Naive B cell (primary cell): ENCODE measurements around the gene TCF12. TPM values are rescaled to one million over a fixed set of nuclear protein-coding genes. Genes with fewer than 3 reads are reported as not detected.

Experiments
- ATAC-seq, 2 donors: fragments of 150-1000 bp; cut with Tn5 transposase; 2 replicates each; pipeline ENCODE4 v1.10.0; 2021; ENCODE audit warnings: low read depth in 2 of 2, mild to moderate bottlenecking in 2 of 2, moderate library complexity in 2 of 2
- DNase-seq: peaks from one replicate; pipeline ENCODE4 v3.0.0; 2022
- H3K27ac Mint-ChIP-seq, 6 donors: one replicate each; pipeline ENCODE4 v1.8.0; 2020 to 2022; ENCODE audit warnings: mild to moderate bottlenecking in 6 of 6, mixed read lengths in 6 of 6, moderate library complexity in 5 of 6, inconsistent platforms in 2 of 6
- H3K27me3 Mint-ChIP-seq, 3 donors: one replicate each; pipeline ENCODE4 v1.8.0; 2021 to 2022; ENCODE audit warnings: mixed read lengths in 3 of 3, mild to moderate bottlenecking in 1 of 3
- H3K36me3 Mint-ChIP-seq, 2 donors: one replicate each; pipeline ENCODE4 v1.8.0; 2020 to 2022; ENCODE audit warnings: mixed read lengths in 2 of 2, inconsistent platforms in 1 of 2, mild to moderate bottlenecking in 1 of 2
- H3K4me1 Mint-ChIP-seq, 3 donors: one replicate each; pipeline ENCODE4 v1.8.0; 2020 to 2022; ENCODE audit warnings: mixed read lengths in 3 of 3, inconsistent platforms in 1 of 3, mild to moderate bottlenecking in 1 of 3, moderate library complexity in 1 of 3
- H3K4me3 Mint-ChIP-seq, 8 donors: one replicate each; pipeline ENCODE4 v1.8.0; 2020 to 2022; ENCODE audit warnings: mild to moderate bottlenecking in 8 of 8, mixed read lengths in 8 of 8, moderate library complexity in 8 of 8, inconsistent platforms in 2 of 8
- H3K9me3 Mint-ChIP-seq, 7 donors: one replicate each; pipeline ENCODE4 v1.8.0; 2020 to 2022; ENCODE audit warnings: mixed read lengths in 7 of 7, mild to moderate bottlenecking in 5 of 7, inconsistent platforms in 2 of 7, moderate library complexity in 1 of 7
- polyA plus RNA-seq, 6 donors: library from polyadenylated mRNA; unstranded; fragments of 300-500 nt; fragmentation: Illumina TruSeq; gene quantifications; one replicate each; pipeline ENCODE4 v1.2.3, GENCODE V29; 2021; ENCODE audit warnings: low read depth in 6 of 6

TCF12 gene
- polyA plus RNA-seq, 6 donors from 2014 or later: 42.0 to 70.9 (median 56.1) TPM

GRCh38 chr15:57327985-57328471 is 409.6 kb downstream of the TCF12 start:
- H3K36me3 Mint-ChIP-seq: no peaks in the 10 kb centered on the region
- H3K27me3 Mint-ChIP-seq: peaks cover 0 to 10% (median 0%) of the 10 kb centered on the region in 3 donors
- no peak overlapping the region for H3K27ac Mint-ChIP-seq
- ATAC-seq (no peak), DNase-seq (no peak)
- no peaks in the 10 kb centered on the region for H3K9me3 Mint-ChIP-seq
- H3K4me1 Mint-ChIP-seq: peaks cover 18 to 24% (median 19%) of the 10 kb centered on the region in 3 donors
- H3K4me3 Mint-ChIP-seq: no peak overlapping the region

- ATAC-seq (no peak), DNase-seq (no peak)
- Mint-ChIP-seq H3K27ac (no peak overlapping the region), H3K36me3 (no peaks in the 10 kb centered on the region), H3K27me3 (peaks cover 0 to 10% (median 0%) of the 10 kb centered on the region in 3 donors), H3K4me3 (no peak overlapping the region), H3K9me3 (no peaks in the 10 kb centered on the region), H3K4me1 (peaks cover 15 to 21% (median 18%) of the 10 kb centered on the region in 3 donors)
These were observed 410.0 kb downstream of the TCF12 start for GRCh38 chr15:57328479-57328878.

GRCh38 chr15:57328897-57329296 is 410.5 kb downstream of the TCF12 start:
- ATAC-seq (no peak), DNase-seq (no peak)
- peaks cover 15 to 18% (median 15%) of the 10 kb centered on the region in 3 donors for H3K4me1 Mint-ChIP-seq
- no peaks in the 10 kb centered on the region for H3K36me3 Mint-ChIP-seq
- H3K4me3 Mint-ChIP-seq: no peak overlapping the region
- H3K27me3 Mint-ChIP-seq: peaks cover 0 to 10% (median 1%) of the 10 kb centered on the region in 3 donors
- H3K9me3 Mint-ChIP-seq: no peaks in the 10 kb centered on the region
- H3K27ac Mint-ChIP-seq: peak overlapping the region in 2 of 6 donors; percentile 21 to 62

GRCh38 chr15:57329582-57330367 is 411.3 kb downstream of the TCF12 start:
- H3K27ac Mint-ChIP-seq: peak overlapping the region in 4 of 6 donors; percentile 16 to 83 (median 30)
- peaks cover 14 to 17% (median 15%) of the 10 kb centered on the region in 3 donors for H3K4me1 Mint-ChIP-seq
- H3K9me3 Mint-ChIP-seq: no peaks in the 10 kb centered on the region
- ATAC-seq (no peak), DNase-seq (no peak)
- H3K36me3 Mint-ChIP-seq: no peaks in the 10 kb centered on the region
- no peak overlapping the region for H3K4me3 Mint-ChIP-seq
- H3K27me3 Mint-ChIP-seq: peaks cover 0 to 10% (median 10%) of the 10 kb centered on the region in 3 donors

- Mint-ChIP-seq H3K27me3 (peaks cover 0 to 12% (median 10%) of the 10 kb centered on the region in 3 donors), H3K4me3 (no peak overlapping the region), H3K36me3 (no peaks in the 10 kb centered on the region), H3K4me1 (peaks cover 14 to 15% (median 15%) of the 10 kb centered on the region in 3 donors), H3K9me3 (no peaks in the 10 kb centered on the region), H3K27ac (no peak overlapping the region)
- ATAC-seq: no peak
- DNase-seq: no peak
These were observed 412.3 kb downstream of the TCF12 start for GRCh38 chr15:57330619-57331340.

- Mint-ChIP-seq H3K27ac (peak overlapping the region in 1 of 6 donors; percentile 37), H3K4me3 (no peak overlapping the region), H3K27me3 (peaks cover 0 to 21% (median 10%) of the 10 kb centered on the region in 3 donors), H3K36me3 (no peaks in the 10 kb centered on the region), H3K9me3 (no peaks in the 10 kb centered on the region), H3K4me1 (peaks cover 14 to 15% (median 15%) of the 10 kb centered on the region in 3 donors)
- DNase-seq (no peak), ATAC-seq (no peak)
These were observed 413.9 kb downstream of the TCF12 start for GRCh38 chr15:57332326-57332725.

GRCh38 chr15:57333487-57333886 is 415.0 kb downstream of the TCF12 start:
- no peaks in the 10 kb centered on the region for H3K9me3 Mint-ChIP-seq
- H3K27me3 Mint-ChIP-seq: peaks cover 0 to 28% (median 10%) of the 10 kb centered on the region in 3 donors
- H3K27ac Mint-ChIP-seq: no peak overlapping the region
- ATAC-seq: no peak
- no peak overlapping the region for H3K4me3 Mint-ChIP-seq
- H3K36me3 Mint-ChIP-seq: no peaks in the 10 kb centered on the region
- DNase-seq: no peak
- peaks cover 14 to 15% (median 15%) of the 10 kb centered on the region in 3 donors for H3K4me1 Mint-ChIP-seq

- no peaks in the 10 kb centered on the region for H3K36me3 Mint-ChIP-seq
- no peak for DNase-seq
- H3K4me1 Mint-ChIP-seq: peaks cover 12 to 15% (median 14%) of the 10 kb centered on the region in 3 donors
- ATAC-seq: no peak
- no peak overlapping the region for H3K4me3 Mint-ChIP-seq
- H3K27ac Mint-ChIP-seq: peak overlapping the region in 2 of 6 donors; percentile 1 to 28
- peaks cover 0 to 35% (median 10%) of the 10 kb centered on the region in 3 donors for H3K27me3 Mint-ChIP-seq
- H3K9me3 Mint-ChIP-seq: no peaks in the 10 kb centered on the region
These were observed 415.8 kb downstream of the TCF12 start for GRCh38 chr15:57334257-57334656.

- Mint-ChIP-seq H3K36me3 (no peaks in the 10 kb centered on the region), H3K4me3 (no peak overlapping the region), H3K4me1 (peaks cover 2 to 7% (median 3%) of the 10 kb centered on the region in 3 donors), H3K27me3 (peaks cover 0 to 35% (median 3%) of the 10 kb centered on the region in 3 donors), H3K27ac (peak overlapping the region in 2 of 6 donors; percentile 70 to 89), H3K9me3 (no peaks in the 10 kb centered on the region)
- DNase-seq (no peak), ATAC-seq (no peak)
These were observed 416.9 kb downstream of the TCF12 start for GRCh38 chr15:57335293-57335715.

- H3K4me1 Mint-ChIP-seq: peaks cover 0 to 5% (median 4%) of the 10 kb centered on the region in 3 donors
- H3K9me3 Mint-ChIP-seq: no peaks in the 10 kb centered on the region
- no peaks in the 10 kb centered on the region for H3K36me3 Mint-ChIP-seq
- no peak overlapping the region for H3K4me3 Mint-ChIP-seq
- peaks cover 0 to 35% (median 0%) of the 10 kb centered on the region in 3 donors for H3K27me3 Mint-ChIP-seq
- peak overlapping the region in 2 of 6 donors; percentile 70 to 89 for H3K27ac Mint-ChIP-seq
- DNase-seq (no peak), ATAC-seq (no peak)
These were observed 417.3 kb downstream of the TCF12 start for GRCh38 chr15:57335719-57336118.

GRCh38 chr15:57337868-57338411 is 419.5 kb downstream of the TCF12 start:
- no peak for DNase-seq
- ATAC-seq: no peak
- Mint-ChIP-seq H3K27me3 (peaks cover 0 to 35% (median 0%) of the 10 kb centered on the region in 3 donors), H3K4me3 (peak overlapping the region in 1 of 8 donors; percentile 22), H3K36me3 (no peaks in the 10 kb centered on the region), H3K27ac (no peak overlapping the region), H3K9me3 (no peaks in the 10 kb centered on the region), H3K4me1 (peaks cover 0 to 5% (median 4%) of the 10 kb centered on the region in 3 donors)

GRCh38 chr15:57339321-57339720 is 420.9 kb downstream of the TCF12 start:
- Mint-ChIP-seq H3K4me1 (peaks cover 0 to 5% (median 4%) of the 10 kb centered on the region in 3 donors), H3K27ac (peak overlapping the region in 1 of 6 donors; percentile 56), H3K9me3 (no peaks in the 10 kb centered on the region), H3K36me3 (no peaks in the 10 kb centered on the region), H3K4me3 (no peak overlapping the region), H3K27me3 (peaks cover 0 to 30% (median 0%) of the 10 kb centered on the region in 3 donors)
- ATAC-seq (no peak), DNase-seq (no peak)
